Measurements from ENCODE around the gene SIAH1.
"Not testable (repeated sequence)": the region's sequence is repeated elsewhere in the genome, so short reads cannot be mapped to it uniquely, and the experiment has no call there.

Gene SIAH1

GRCh38 chr16:48385253-48386150 is at the start of gene SIAH1:
TSS of gene SIAH1 (minus strand) at chr16:48385413. CDS start at chr16:48362428, 22,985 bp downstream.
- peak; percentile 85 for DNase-seq

GRCh38 chr16:48434653-48435317 is 49.6 kb upstream of the SIAH1 start:
- no peak for DNase-seq

GRCh38 chr16:48433850-48434530 is 48.8 kb upstream of the SIAH1 start:
- DNase-seq, result no peak

GRCh38 chr16:48433116-48433849 is 48.1 kb upstream of the SIAH1 start:
- DNase-seq, result no peak

- DNase-seq, result no peak
Measured at GRCh38 chr16:48432136-48432535, 46.9 kb upstream of the SIAH1 start.

- no peak for DNase-seq
Measured at GRCh38 chr16:48430890-48431289, 45.7 kb upstream of the SIAH1 start.

GRCh38 chr16:48426244-48427141 is 41.3 kb upstream of the SIAH1 start:
- no peak for DNase-seq

GRCh38 chr16:48422537-48422936 is 37.3 kb upstream of the SIAH1 start:
- DNase-seq, result no peak

GRCh38 chr16:48421741-48422140 is 36.5 kb upstream of the SIAH1 start:
- no peak for DNase-seq

- no peak for DNase-seq
Measured at GRCh38 chr16:48420437-48420836, 35.2 kb upstream of the SIAH1 start.

GRCh38 chr16:48416617-48417016 is 31.4 kb upstream of the SIAH1 start:
- DNase-seq, result not testable (repeated sequence)

GRCh38 chr16:48413272-48413671 is 28.1 kb upstream of the SIAH1 start:
- DNase-seq, result no peak

- no peak for DNase-seq
Measured at GRCh38 chr16:48409839-48410632, 24.8 kb upstream of the SIAH1 start.

- no peak for DNase-seq
Measured at GRCh38 chr16:48408688-48409087, 23.5 kb upstream of the SIAH1 start.

GRCh38 chr16:48405907-48406306 is 20.7 kb upstream of the SIAH1 start:
- DNase-seq, result no peak

- no peak for DNase-seq
Measured at GRCh38 chr16:48405153-48405552, 19.9 kb upstream of the SIAH1 start.

- DNase-seq, result not testable (repeated sequence)
Measured at GRCh38 chr16:48402547-48402946, 17.3 kb upstream of the SIAH1 start.

- DNase-seq, result no peak
Measured at GRCh38 chr16:48395375-48395774, 10.2 kb upstream of the SIAH1 start.

- DNase-seq, result no peak
Measured at GRCh38 chr16:48394355-48394703, 9.1 kb upstream of the SIAH1 start.

GRCh38 chr16:48393485-48394354 is 8.5 kb upstream of the SIAH1 start:
- DNase-seq, result no peak
